H1 (cell line): ENCODE data around the gene PDE2A. TPM values are rescaled to one million over a fixed set of nuclear protein-coding genes. Genes with fewer than 3 reads are reported as not detected.

ENCODE experiments used
- CTCF ChIA-PET: fragments of 300-600 bp; sonication (Branson Sonifier 250); formaldehyde crosslinking; loops from one replicate; lab custom pipeline; 2021; ENCODE audit not compliant: partially characterized antibody; lab: Charles Lee
- POLR2A ChIA-PET: fragments of 300-600 bp; sonication (Branson Sonifier 250); formaldehyde crosslinking; loops from one replicate; lab custom pipeline; 2021; ENCODE audit warnings: inconsistent platforms; ENCODE audit not compliant: partially characterized antibody; lab: Charles Lee
- DNase-seq, 2 experiments: peaks; one replicate each; pipeline versions ENCODE4 v3.0.0 to v3.0.0-alpha.2; 2010 to 2022; ENCODE audit warnings: low spot score in 2 of 2, low read depth in 1 of 2, mixed read lengths in 1 of 2
- FAIRE-seq: peaks from 2 replicates; lab custom pipeline; 2011; peaks lifted over from hg19 to GRCh38; lab: Jason Lieb, UNC
- H2AFZ ChIP-seq: 2 replicates; pipeline ENCODE4 v1.8.1; 2012; ENCODE audit warnings: low read length, inconsistent platforms
- H2AK5ac ChIP-seq: 2 replicates; pipeline ENCODE4 v1.6.1; 2013; ENCODE audit warnings: low read depth, low read length
- H2BK120ac ChIP-seq: replicated peaks from 2 replicates; pipeline ENCODE3; 2013; ENCODE audit warnings: low read depth, low read length, inconsistent platforms
- H2BK12ac ChIP-seq: 2 replicates; pipeline ENCODE4 v1.6.1; 2013; ENCODE audit warnings: low read depth, low read length
- H2BK15ac ChIP-seq: 2 replicates; pipeline ENCODE4 v1.6.1; 2013; ENCODE audit warnings: low read length
- H2BK20ac ChIP-seq: 2 replicates; pipeline ENCODE4 v1.6.1; 2013; ENCODE audit warnings: low read length
- H2BK5ac ChIP-seq: 2 replicates; pipeline ENCODE4 v1.6.1; 2013; ENCODE audit warnings: low read depth, low read length
- H3K14ac ChIP-seq: 2 replicates; pipeline ENCODE4 v1.6.1; 2013; ENCODE audit warnings: inconsistent platforms; ENCODE audit not compliant: insufficient read length
- H3K18ac ChIP-seq: 2 replicates; pipeline ENCODE4 v1.6.1; 2013; ENCODE audit warnings: low read length; ENCODE audit errors: extremely low read depth
- H3K23ac ChIP-seq: 2 replicates; pipeline ENCODE4 v1.6.1; 2013; ENCODE audit warnings: inconsistent platforms; ENCODE audit not compliant: insufficient read length
- H3K23me2 ChIP-seq: 2 replicates; pipeline ENCODE4 v1.6.1; 2013; ENCODE audit warnings: low read depth, low read length
- H3K27ac ChIP-seq: 2 replicates; pipeline ENCODE4 v1.6.1; 2011; ENCODE audit warnings: low read depth, low read length, inconsistent platforms
- H3K27me3 ChIP-seq, 4 experiments: replicated peaks in 1 of 4; 1 replicate in 1 of 4; 2 replicates in 3 of 4; pipeline versions ENCODE4 v1.6.1 to v1.8.1; 2011 to 2013; ENCODE audit warnings: low read length in 3 of 4, mild to moderate bottlenecking in 3 of 4, inconsistent platforms in 2 of 4, mixed read lengths in 2 of 4, moderate library complexity in 1 of 4; ENCODE audit not compliant: control insufficient read depth in 3 of 4, insufficient read depth in 3 of 4; ENCODE audit errors: extremely low read depth in 1 of 4
- H3K36me3 ChIP-seq, 4 experiments: 2 replicates each; pipeline versions ENCODE4 v1.6.1 to v1.8.1; 2011 to 2013; ENCODE audit warnings: mild to moderate bottlenecking in 4 of 4, low read length in 3 of 4, moderate library complexity in 2 of 4, control low read depth in 1 of 4, inconsistent platforms in 1 of 4; ENCODE audit not compliant: insufficient read depth in 4 of 4, control insufficient read depth in 2 of 4
- H3K4ac ChIP-seq: replicated peaks from 2 replicates; pipeline ENCODE3; 2013; ENCODE audit warnings: low read length, low read depth, mixed read lengths, inconsistent platforms; ENCODE audit not compliant: insufficient read length
- H3K4me1 ChIP-seq, 4 experiments: replicated peaks in 1 of 4; 1 replicate in 1 of 4; 2 replicates in 3 of 4; pipeline versions ENCODE4 v1.6.1 to v1.8.1; 2011 to 2013; ENCODE audit warnings: low read length in 3 of 4, inconsistent platforms in 2 of 4, mixed read lengths in 1 of 4; ENCODE audit not compliant: insufficient read depth in 4 of 4, control insufficient read depth in 3 of 4
- H3K4me2 ChIP-seq, 2 experiments: 2 replicates each; pipeline versions ENCODE4 v1.6.1 to v1.8.1; 2011 to 2013; ENCODE audit warnings: low read depth in 2 of 2, low read length in 2 of 2, control low read depth in 1 of 2, inconsistent platforms in 1 of 2, mild to moderate bottlenecking in 1 of 2; ENCODE audit not compliant: insufficient read depth in 1 of 2
- H3K4me3 ChIP-seq, 4 experiments: fragments of 200-600, 300-600 bp in 1 of 4; sonication (generic), shearing (Covaris generic), sonication (Bioruptor Twin) in 1 of 4; 2 replicates each; pipeline versions ENCODE4 v1.5.1 to v1.8.1; 2011 to 2016; ENCODE audit warnings: low read length in 4 of 4, low read depth in 3 of 4, control low read depth in 2 of 4, inconsistent platforms in 2 of 4, mild to moderate bottlenecking in 2 of 4, mixed read lengths in 1 of 4, moderate library complexity in 1 of 4; ENCODE audit not compliant: insufficient read depth in 2 of 4; ENCODE audit errors: extremely low read depth in 1 of 4
- H3K56ac ChIP-seq: replicated peaks from 2 replicates; pipeline ENCODE3; 2013; ENCODE audit warnings: low read depth, mild to moderate bottlenecking, mixed read lengths, low read length, inconsistent platforms; ENCODE audit not compliant: insufficient read length
- H3K79me1 ChIP-seq: 2 replicates; pipeline ENCODE4 v1.6.1; 2013; ENCODE audit warnings: low read depth, low read length, control low read depth
- H3K79me2 ChIP-seq, 2 experiments: 2 replicates each; pipeline versions ENCODE4 v1.6.1 to v1.8.1; 2012 to 2013; ENCODE audit warnings: low read length in 2 of 2, mild to moderate bottlenecking in 2 of 2, inconsistent platforms in 1 of 2; ENCODE audit not compliant: insufficient read depth in 2 of 2, control insufficient read depth in 1 of 2
- H3K9ac ChIP-seq, 4 experiments: replicated peaks in 1 of 4; 1 replicate in 1 of 4; 2 replicates in 3 of 4; pipeline versions ENCODE4 v1.6.1 to v1.8.1; 2011 to 2013; ENCODE audit warnings: low read depth in 3 of 4, low read length in 3 of 4, control low read depth in 2 of 4, mild to moderate bottlenecking in 2 of 4, moderate library complexity in 2 of 4, inconsistent platforms in 1 of 4; ENCODE audit errors: extremely low read depth in 1 of 4
- H3K9me3 ChIP-seq, 2 experiments: 2 replicates each; pipeline versions ENCODE4 v1.6.1 to v1.8.1; 2012 to 2013; ENCODE audit warnings: mild to moderate bottlenecking in 2 of 2, moderate library complexity in 2 of 2, control low read depth in 1 of 2, inconsistent platforms in 1 of 2, low read depth in 1 of 2, low read length in 1 of 2, mixed read lengths in 1 of 2; ENCODE audit not compliant: insufficient read depth in 2 of 2
- H4K20me1 ChIP-seq, 2 experiments: replicated peaks in 1 of 2; 2 replicates each; pipeline versions ENCODE3 to v1.8.1; 2011 to 2013; ENCODE audit warnings: inconsistent platforms in 2 of 2, low read length in 2 of 2, mild to moderate bottlenecking in 1 of 2; ENCODE audit not compliant: insufficient read depth in 2 of 2, control insufficient read depth in 1 of 2
- H4K5ac ChIP-seq: 2 replicates; pipeline ENCODE4 v1.6.1; 2013; ENCODE audit warnings: low read length, low read depth, mixed read lengths, inconsistent platforms; ENCODE audit not compliant: insufficient read length
- H4K8ac ChIP-seq: 2 replicates; pipeline ENCODE4 v1.8.0; 2013; ENCODE audit warnings: mild to moderate bottlenecking, moderate library complexity, low read length, inconsistent platforms; ENCODE audit not compliant: insufficient read depth; ENCODE audit errors: extremely low read depth
- H4K91ac ChIP-seq: replicated peaks from 2 replicates; pipeline ENCODE3; 2013; ENCODE audit warnings: low read length, mixed read lengths, inconsistent platforms; ENCODE audit not compliant: insufficient read length
- ASH2L ChIP-seq: fragments of 200-600, 300-600 bp; sonication (generic); IDR thresholded peaks from one replicate; pipeline ENCODE4 v1.7.1; 2017; ENCODE audit warnings: low read length
- BCL11A ChIP-seq, 2 experiments: IDR thresholded peaks; one replicate each; pipeline ENCODE4 v1.6.1; 2011; ENCODE audit warnings: low read depth in 2 of 2, low read length in 2 of 2, mild to moderate bottlenecking in 2 of 2
- CTBP2 ChIP-seq: IDR thresholded peaks from 2 replicates; pipeline ENCODE4 v1.7.0; 2011; ENCODE audit warnings: borderline replicate concordance, mild to moderate bottlenecking, moderate library complexity, mixed read lengths, low read length; ENCODE audit not compliant: insufficient read depth, insufficient read length
- EP300 ChIP-seq, 2 experiments: IDR thresholded peaks; 1 replicate in 1 of 2; 2 replicates in 1 of 2; pipeline ENCODE4 v1.6.1; 2011 to 2012; ENCODE audit warnings: low read depth in 2 of 2, low read length in 2 of 2, mild to moderate bottlenecking in 2 of 2, borderline replicate concordance in 1 of 2, inconsistent platforms in 1 of 2, moderate library complexity in 1 of 2
- GABPA ChIP-seq: IDR thresholded peaks from 2 replicates; pipeline ENCODE4 v1.6.1; 2011; ENCODE audit warnings: mild to moderate bottlenecking, low read length, moderate library complexity, borderline replicate concordance; ENCODE audit not compliant: insufficient read depth
- HDAC6 ChIP-seq: IDR thresholded peaks from one replicate; pipeline ENCODE4 v1.7.1; 2012; ENCODE audit warnings: low read depth, mild to moderate bottlenecking, inconsistent platforms, low read length, moderate library complexity
- JUN ChIP-seq: IDR thresholded peaks from 2 replicates; pipeline ENCODE4 v1.6.1; 2011; ENCODE audit warnings: low read depth, mild to moderate bottlenecking, improper control_type of control experiment, low read length
- POLR2A ChIP-seq, 2 experiments: IDR thresholded peaks; 1 replicate in 1 of 2; 2 replicates in 1 of 2; pipeline ENCODE4 v1.6.1; 2011; ENCODE audit warnings: low read depth in 2 of 2, low read length in 2 of 2, mild to moderate bottlenecking in 2 of 2; ENCODE audit errors: control extremely low read depth in 1 of 2
- RAD21 ChIP-seq, 2 experiments: IDR thresholded peaks in 1 of 2; conservative IDR thresholded peaks in 1 of 2; 2 replicates each; pipeline ENCODE4 v1.6.1; 2011; ENCODE audit warnings: low read depth in 2 of 2, low read length in 2 of 2, improper control_type of control experiment in 1 of 2, inconsistent platforms in 1 of 2, mild to moderate bottlenecking in 1 of 2, moderate library complexity in 1 of 2
- SP1 ChIP-seq: IDR thresholded peaks from 2 replicates; pipeline ENCODE4 v1.6.1; 2011; ENCODE audit warnings: low read depth, low read length
- TAF1 ChIP-seq: IDR thresholded peaks from 2 replicates; pipeline ENCODE4 v1.6.1; 2011; ENCODE audit warnings: mild to moderate bottlenecking, low read depth, low read length
- TEAD4 ChIP-seq: IDR thresholded peaks from 2 replicates; pipeline ENCODE4 v1.6.1; 2012; ENCODE audit warnings: low read depth, low read length, inconsistent platforms, mixed read lengths
- WGBS, 2 experiments: shearing (Covaris generic) in 1 of 2; methylation state at CpG; one replicate each; pipeline versions ENCODE4 v1.1.6 to v1.1.7; 2013 to 2015; ENCODE audit warnings: low lambda C conversion rate in 2 of 2, mixed read lengths in 2 of 2, inconsistent platforms in 1 of 2, low coverage in 1 of 2, missing lambda C conversion rate in 1 of 2; ENCODE audit not compliant: insufficient replicate concordance in 2 of 2, insufficient coverage in 1 of 2, insufficient read length in 1 of 2; ENCODE audit errors: extremely low coverage in 1 of 2, missing lambda C conversion rate in 1 of 2; 5-methylcytosine and 5-hydroxymethylcytosine counted together
- polyA plus RNA-seq, 7 experiments: library from polyadenylated mRNA; depleted of rRNA in 3 of 7; stranded (reverse) in 5 of 7; unstranded in 2 of 7; fragments of >200 nt in 5 of 7; fragments of 200-250 nt in 2 of 7; gene quantifications; 1 replicate in 5 of 7; 2 replicates in 1 of 7; 4 replicates in 1 of 7; pipeline versions ENCODE4 v1.2.1 to v1.2.3, GENCODE V29; 2011 to 2013; ENCODE audit warnings: missing spikeins in 2 of 7, mixed read lengths in 2 of 7
- total RNA-seq: library from RNA; stranded (reverse); fragmentation: NEBNext Ultra II Directional; extraction: Animal tissue kit (Norgen Biotek cat#: 25700); gene quantifications from 2 replicates; pipeline ENCODE4 v1.2.1, GENCODE V29; 2021

The PDE2A gene
- total and polyA plus RNA-seq, 2 of the 8 experiments (the other 6 are each of a cell fraction or from before 2014, with no cell fraction given), result 3.4 to 7.1 TPM

- Histone ChIP-seq H3K14ac (no peak overlapping the region), H3K27ac (no peak overlapping the region), H3K9me3 (no peaks in the 10 kb centered on the region), H3K56ac (no peak overlapping the region), H3K4me1 (peaks cover 0 to 12% (median 7%) of the 10 kb centered on the region in 4 experiments; a peak in 4 of 7 replicates), H2BK15ac (no peak overlapping the region), H3K36me3 (no peaks in the 10 kb centered on the region), H2AK5ac (no peak overlapping the region), H3K23ac (no peak overlapping the region), H3K4ac (no peak overlapping the region), H2BK120ac (no peak overlapping the region), H4K20me1 (no peaks in the 10 kb centered on the region), H2BK12ac (no peak overlapping the region), H3K4me3 (no peak overlapping the region), H3K18ac (no peak overlapping the region), H3K79me2 (no peaks in the 10 kb centered on the region), H4K91ac (no peak overlapping the region), H3K27me3 (no peaks in the 10 kb centered on the region; a peak in 1 of 7 replicates), H3K4me2 (no peak overlapping the region), H3K79me1 (no peaks in the 10 kb centered on the region), H4K5ac (no peak overlapping the region), H3K9ac (no peak overlapping the region), H3K23me2 (peaks cover 2% of the 10 kb centered on the region; the same call in 1 of the 2 replicates), H2BK20ac (no peak overlapping the region), H2AFZ (no peak overlapping the region), H2BK5ac (no peak overlapping the region), H4K8ac (no peak overlapping the region)
- DNase-seq (no peak), FAIRE-seq (no peak)
- POLR2A ChIA-PET, result interaction anchor here (1.3 to 2.2 kb wide), 2 partner anchors 12 to 32 kb away, joined by 3 to 6 read pairs; no protein-coding TSS in a partner anchor
- CTCF ChIA-PET, result interaction anchor here (0.6 to 39.6 kb wide), 8 partner anchors 11 to 60 kb away, joined by 3 to 624 read pairs (median 9); no protein-coding TSS in a partner anchor
- WGBS, 2 experiments, result 80% methylated on average over 5 of the region's 5 CpGs; no CpG with 5 or more reads in 1 of the 2 experiments
- no peak for TF ChIP-seq RAD21 (IDR thresholded peaks at IDR 0.05 in 1 of 2, conservative IDR thresholded peaks at IDR 0.05 in 1 of 2; ENCODE audit: low read depth in 2 of 2, low read length in 2 of 2)
- no peak for TF ChIP-seq HDAC6
- TF ChIP-seq TAF1, result no peak
- no peak for TF ChIP-seq TEAD4
- no peak for TF ChIP-seq GABPA
- no peak for TF ChIP-seq CTBP2
- no peak for TF ChIP-seq EP300 (IDR thresholded peaks at IDR 0.05; ENCODE audit: borderline replicate concordance in 1 of 2, low read depth in 2 of 2, low read length in 2 of 2)
- TF ChIP-seq POLR2A (IDR thresholded peaks at IDR 0.05; ENCODE audit: control extremely low read depth in 1 of 2, low read depth in 2 of 2, low read length in 2 of 2), result no peak
- no peak for TF ChIP-seq ASH2L
- no peak for TF ChIP-seq BCL11A (IDR thresholded peaks at IDR 0.05; ENCODE audit: low read depth in 2 of 2, low read length in 2 of 2)
- TF ChIP-seq SP1, result no peak
- TF ChIP-seq JUN, result no peak
Measured at GRCh38 chr11:72649215-72649976, 24.8 kb downstream of the PDE2A start.
